Sigmoid colon (tissue), 3 donors: ENCODE measurements around the gene RNH1.

ENCODE experiments used
- POLR2A ChIP-seq, 2 donors: fragments of 450-650 bp; IDR thresholded peaks; one replicate each; pipeline ENCODE4 v1.6.1; 2016; ENCODE audit warnings: antibody characterized with exemption in 2 of 2, mild to moderate bottlenecking in 2 of 2, moderate library complexity in 2 of 2
- TF ChIP-seq, protein P1 (sequence below), 4 experiments: fragments of 450-650 bp in 3 of 4; fragments of 200-600 bp in 1 of 4; IDR thresholded peaks; one replicate each; pipeline ENCODE4 v1.5.1; 2016 to 2019; ENCODE audit warnings: antibody characterized with exemption in 4 of 4, mild to moderate bottlenecking in 3 of 4, moderate library complexity in 2 of 4

DNA sequence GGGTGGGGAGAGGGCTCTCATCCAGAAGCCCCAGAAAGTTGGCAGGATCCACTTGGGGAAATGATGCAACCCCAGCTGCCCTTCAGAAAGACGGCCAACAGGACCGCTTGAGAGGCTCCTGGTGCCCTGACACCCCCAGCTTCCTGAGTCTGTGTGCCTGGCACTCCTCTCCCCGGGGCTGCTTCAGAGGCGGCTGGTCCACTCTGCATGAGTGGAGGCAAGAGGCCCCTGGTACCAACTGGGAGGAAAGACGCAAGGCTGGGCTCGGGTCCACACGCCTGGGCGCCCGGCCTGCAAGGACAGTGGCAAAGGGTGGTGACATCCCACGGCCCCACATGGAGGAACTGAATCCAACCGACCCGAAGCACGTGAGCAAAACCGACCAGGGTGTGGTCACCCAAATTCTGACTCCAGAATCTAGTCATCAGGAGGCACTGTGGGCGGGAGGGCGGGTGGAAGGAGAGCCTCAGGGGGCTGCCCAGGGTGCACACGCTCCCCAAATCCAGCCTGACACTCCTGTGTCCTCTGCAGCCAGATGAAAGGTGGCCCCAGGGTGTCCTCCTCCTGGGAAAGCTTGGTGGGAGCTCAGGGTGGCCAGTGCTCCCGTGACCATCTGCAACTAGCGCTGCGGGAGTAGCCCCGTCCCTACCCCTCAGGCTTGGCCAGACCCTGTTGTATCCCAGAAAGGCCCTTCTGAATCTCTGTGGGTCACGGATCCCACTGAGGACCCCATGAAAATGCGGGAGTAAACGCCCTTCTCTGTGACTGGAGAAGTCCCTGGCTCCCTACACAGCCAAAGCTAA lies 3.7 kb downstream of the RNH1 start:
- TF ChIP-seq, protein P1, sequence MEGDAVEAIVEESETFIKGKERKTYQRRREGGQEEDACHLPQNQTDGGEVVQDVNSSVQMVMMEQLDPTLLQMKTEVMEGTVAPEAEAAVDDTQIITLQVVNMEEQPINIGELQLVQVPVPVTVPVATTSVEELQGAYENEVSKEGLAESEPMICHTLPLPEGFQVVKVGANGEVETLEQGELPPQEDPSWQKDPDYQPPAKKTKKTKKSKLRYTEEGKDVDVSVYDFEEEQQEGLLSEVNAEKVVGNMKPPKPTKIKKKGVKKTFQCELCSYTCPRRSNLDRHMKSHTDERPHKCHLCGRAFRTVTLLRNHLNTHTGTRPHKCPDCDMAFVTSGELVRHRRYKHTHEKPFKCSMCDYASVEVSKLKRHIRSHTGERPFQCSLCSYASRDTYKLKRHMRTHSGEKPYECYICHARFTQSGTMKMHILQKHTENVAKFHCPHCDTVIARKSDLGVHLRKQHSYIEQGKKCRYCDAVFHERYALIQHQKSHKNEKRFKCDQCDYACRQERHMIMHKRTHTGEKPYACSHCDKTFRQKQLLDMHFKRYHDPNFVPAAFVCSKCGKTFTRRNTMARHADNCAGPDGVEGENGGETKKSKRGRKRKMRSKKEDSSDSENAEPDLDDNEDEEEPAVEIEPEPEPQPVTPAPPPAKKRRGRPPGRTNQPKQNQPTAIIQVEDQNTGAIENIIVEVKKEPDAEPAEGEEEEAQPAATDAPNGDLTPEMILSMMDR (IDR thresholded peaks at IDR 0.05) = no peak
- no peak for TF ChIP-seq POLR2A (IDR thresholded peaks at IDR 0.05)
